Measurements from ENCODE around the gene KRT80. TPM values are rescaled to one million over a fixed set of nuclear protein-coding genes. Genes with fewer than 3 reads are reported as not detected.

Gene KRT80
- total RNA-seq, 1 donor from 2014 or later, result 7.9 TPM

DNA sequence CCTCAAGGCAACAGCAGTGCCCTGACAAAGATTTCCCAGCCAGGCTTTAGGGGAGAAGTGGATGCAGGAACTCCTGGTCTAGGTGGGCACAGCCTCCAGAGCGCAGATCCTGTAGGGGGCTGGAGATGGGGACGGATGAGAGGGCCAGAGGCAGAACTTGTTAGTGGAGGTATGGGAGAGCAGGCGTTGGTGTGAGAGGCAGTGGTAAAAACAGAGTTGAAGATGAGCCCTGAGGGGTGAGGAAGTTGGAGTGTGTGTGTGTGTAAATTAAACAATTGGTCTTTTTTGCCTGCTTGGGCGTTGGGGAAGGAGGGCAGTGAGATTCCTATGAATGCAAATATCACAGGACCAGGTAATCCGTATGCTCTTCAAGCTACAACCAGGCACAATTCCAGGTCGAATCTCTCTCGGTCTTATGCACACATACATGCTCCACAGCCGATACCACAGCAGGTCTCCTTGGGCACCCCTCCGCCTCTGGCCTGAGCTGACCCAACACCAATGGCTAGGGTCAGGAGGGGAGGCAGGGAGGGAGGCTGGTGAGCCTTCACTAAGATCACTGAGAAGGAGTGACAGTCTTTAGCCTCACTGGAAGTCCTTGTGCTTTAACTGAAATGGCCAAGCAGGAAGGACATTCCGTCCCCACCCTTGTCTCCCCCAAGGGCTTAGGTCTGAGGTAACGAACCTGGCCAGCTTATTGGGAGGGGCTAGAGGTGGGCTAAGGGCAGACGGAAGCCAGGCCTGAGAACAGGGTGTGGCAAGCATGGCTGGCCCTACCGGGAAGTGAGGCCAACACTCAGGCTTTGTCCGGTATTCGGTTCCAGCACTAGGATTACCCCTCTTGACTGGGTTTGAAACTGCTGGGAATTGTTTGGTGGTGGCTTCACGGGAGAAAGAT is 39.7 kb upstream of the KRT80 start:
- no peaks in the 10 kb centered on the region for H3K9me3 ChIP-seq
- no peak for DNase-seq (ENCODE audit: extremely low spot score in 2 of 2)
- peaks cover 32% of the 10 kb centered on the region for H3K4me1 ChIP-seq
- TF ChIP-seq POLR2AphosphoS5 (IDR thresholded peaks at IDR 0.05; ENCODE audit: insufficient read depth in 1 of 2, low read depth in 1 of 2) (no peak), POLR2A (IDR thresholded peaks at IDR 0.05) (no peak)
- TF ChIP-seq, protein P1, sequence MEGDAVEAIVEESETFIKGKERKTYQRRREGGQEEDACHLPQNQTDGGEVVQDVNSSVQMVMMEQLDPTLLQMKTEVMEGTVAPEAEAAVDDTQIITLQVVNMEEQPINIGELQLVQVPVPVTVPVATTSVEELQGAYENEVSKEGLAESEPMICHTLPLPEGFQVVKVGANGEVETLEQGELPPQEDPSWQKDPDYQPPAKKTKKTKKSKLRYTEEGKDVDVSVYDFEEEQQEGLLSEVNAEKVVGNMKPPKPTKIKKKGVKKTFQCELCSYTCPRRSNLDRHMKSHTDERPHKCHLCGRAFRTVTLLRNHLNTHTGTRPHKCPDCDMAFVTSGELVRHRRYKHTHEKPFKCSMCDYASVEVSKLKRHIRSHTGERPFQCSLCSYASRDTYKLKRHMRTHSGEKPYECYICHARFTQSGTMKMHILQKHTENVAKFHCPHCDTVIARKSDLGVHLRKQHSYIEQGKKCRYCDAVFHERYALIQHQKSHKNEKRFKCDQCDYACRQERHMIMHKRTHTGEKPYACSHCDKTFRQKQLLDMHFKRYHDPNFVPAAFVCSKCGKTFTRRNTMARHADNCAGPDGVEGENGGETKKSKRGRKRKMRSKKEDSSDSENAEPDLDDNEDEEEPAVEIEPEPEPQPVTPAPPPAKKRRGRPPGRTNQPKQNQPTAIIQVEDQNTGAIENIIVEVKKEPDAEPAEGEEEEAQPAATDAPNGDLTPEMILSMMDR (IDR thresholded peaks at IDR 0.05), result no peak
- intact Hi-C loops (cut with DNase I), result no loop called here
- H3K27me3 ChIP-seq, result no peaks in the 10 kb centered on the region
- no peaks in the 10 kb centered on the region for H3K36me3 ChIP-seq
- no peak overlapping the region for H3K27ac ChIP-seq
- H3K4me3 ChIP-seq, result no peak overlapping the region

DNA sequence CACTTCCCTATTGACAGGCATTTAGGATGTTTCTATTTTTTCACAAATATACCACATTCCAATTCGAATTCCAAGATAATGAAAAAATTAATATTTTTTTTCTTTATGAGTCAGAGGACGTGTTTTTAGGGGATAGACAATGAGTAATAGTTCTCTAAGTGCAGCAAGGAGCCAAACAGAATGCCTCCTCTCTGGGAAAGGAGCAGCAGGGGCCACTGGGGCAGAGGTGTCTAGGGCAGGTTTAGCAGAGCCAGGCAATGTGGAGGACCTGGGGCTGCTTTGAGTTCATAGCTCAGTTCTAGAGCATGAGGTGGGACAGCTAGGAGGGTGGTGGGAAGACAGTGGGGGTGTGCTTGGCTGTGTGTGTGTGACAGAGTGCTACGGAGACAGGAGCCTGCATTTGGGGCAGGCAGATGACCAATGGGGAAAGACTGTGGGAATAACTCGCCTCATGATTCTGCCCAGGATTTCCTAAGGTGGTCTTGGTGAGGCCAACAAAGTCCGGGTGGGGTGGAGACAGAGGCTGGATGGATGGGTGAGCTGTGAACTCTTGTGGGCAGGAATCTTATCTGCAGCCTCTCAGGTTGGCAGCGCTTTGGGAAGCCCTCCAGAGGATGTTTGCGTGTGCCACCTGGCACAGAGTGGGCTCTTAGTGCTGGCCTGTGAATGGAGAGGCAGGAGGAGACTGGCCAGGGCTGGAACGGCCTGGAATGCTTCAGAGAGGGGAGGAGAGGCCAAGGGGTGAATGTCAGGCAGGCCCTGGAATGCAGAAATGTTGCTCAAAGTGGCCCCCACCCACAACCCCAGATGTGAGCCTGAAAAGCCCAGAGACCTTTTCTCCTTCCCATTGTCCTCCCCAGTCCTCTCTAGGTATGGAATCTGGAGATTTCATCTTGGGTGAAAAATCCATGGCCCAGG is 38.8 kb upstream of the KRT80 start:
- no peak for DNase-seq (ENCODE audit: extremely low spot score in 2 of 2)
- intact Hi-C loops (cut with DNase I), result no loop called here
- Histone ChIP-seq H3K27ac (no peak overlapping the region), H3K36me3 (no peaks in the 10 kb centered on the region), H3K9me3 (no peaks in the 10 kb centered on the region), H3K27me3 (no peaks in the 10 kb centered on the region), H3K4me1 (peaks cover 32% of the 10 kb centered on the region), H3K4me3 (no peak overlapping the region)
- TF ChIP-seq POLR2AphosphoS5 (IDR thresholded peaks at IDR 0.05; ENCODE audit: insufficient read depth in 1 of 2, low read depth in 1 of 2) (no peak), POLR2A (IDR thresholded peaks at IDR 0.05) (no peak)
- TF ChIP-seq, protein P1 (IDR thresholded peaks at IDR 0.05), result no peak

- TF ChIP-seq POLR2AphosphoS5 (IDR thresholded peaks at IDR 0.05; ENCODE audit: insufficient read depth in 1 of 2, low read depth in 1 of 2) (no peak), POLR2A (IDR thresholded peaks at IDR 0.05) (no peak)
- TF ChIP-seq, protein P1 (IDR thresholded peaks at IDR 0.05), result no peak
- no peaks in the 10 kb centered on the region for H3K36me3 ChIP-seq
- H3K4me1 ChIP-seq, result peaks cover 32% of the 10 kb centered on the region
- H3K9me3 ChIP-seq, result no peaks in the 10 kb centered on the region
- no peak for DNase-seq (ENCODE audit: extremely low spot score in 2 of 2)
- H3K4me3 ChIP-seq, result no peak overlapping the region
- intact Hi-C loops (cut with DNase I), result no loop called here
- no peaks in the 10 kb centered on the region for H3K27me3 ChIP-seq
- no peak overlapping the region for H3K27ac ChIP-seq
Observed at GRCh38 chr12:52229836-52230343, 38.1 kb upstream of the KRT80 start.

GRCh38 chr12:52228931-52229330 is 37.1 kb upstream of the KRT80 start:
- Histone ChIP-seq H3K9me3 (no peaks in the 10 kb centered on the region), H3K27me3 (no peaks in the 10 kb centered on the region), H3K36me3 (no peaks in the 10 kb centered on the region), H3K4me3 (no peak overlapping the region), H3K4me1 (peaks cover 30% of the 10 kb centered on the region), H3K27ac (no peak overlapping the region)
- intact Hi-C loops (cut with DNase I), result no loop called here
- no peak for DNase-seq (ENCODE audit: extremely low spot score in 2 of 2)
- TF ChIP-seq, protein P1 (IDR thresholded peaks at IDR 0.05), result no peak
- TF ChIP-seq POLR2AphosphoS5 (IDR thresholded peaks at IDR 0.05; ENCODE audit: insufficient read depth in 1 of 2, low read depth in 1 of 2), result no peak
- TF ChIP-seq POLR2A (IDR thresholded peaks at IDR 0.05), result no peak

Data from vagina (tissue), 2 donors.